ENCODE results near the gene TKFC.
"Not testable (repeated sequence)": the region's sequence is repeated elsewhere in the genome, so short reads cannot be mapped to it uniquely, and the experiment has no call there.

TKFC gene

GRCh38 chr11:61378713-61379313, 45.8 kb downstream of the TKFC start:
- no peak for DNase-seq (ENCODE audit: low spot score)
- in situ Hi-C loops (cut with MboI; ENCODE audit: low sequenced_read_pairs, unreplicated experiment) = no loop called here
- TF ChIP-seq CTCF (IDR thresholded peaks at IDR 0.05; ENCODE audit: borderline replicate concordance, control extremely low read depth, extremely low read depth, insufficient read depth, missing control alignments) = no peak

GRCh38 chr11:61380884-61381283, 47.9 kb downstream of the TKFC start:
- no peak for TF ChIP-seq CTCF (IDR thresholded peaks at IDR 0.05; ENCODE audit: borderline replicate concordance, control extremely low read depth, extremely low read depth, insufficient read depth, missing control alignments)
- in situ Hi-C loops (cut with MboI; ENCODE audit: low sequenced_read_pairs, unreplicated experiment) = no loop called here
- no peak for DNase-seq (ENCODE audit: low spot score)

DNA sequence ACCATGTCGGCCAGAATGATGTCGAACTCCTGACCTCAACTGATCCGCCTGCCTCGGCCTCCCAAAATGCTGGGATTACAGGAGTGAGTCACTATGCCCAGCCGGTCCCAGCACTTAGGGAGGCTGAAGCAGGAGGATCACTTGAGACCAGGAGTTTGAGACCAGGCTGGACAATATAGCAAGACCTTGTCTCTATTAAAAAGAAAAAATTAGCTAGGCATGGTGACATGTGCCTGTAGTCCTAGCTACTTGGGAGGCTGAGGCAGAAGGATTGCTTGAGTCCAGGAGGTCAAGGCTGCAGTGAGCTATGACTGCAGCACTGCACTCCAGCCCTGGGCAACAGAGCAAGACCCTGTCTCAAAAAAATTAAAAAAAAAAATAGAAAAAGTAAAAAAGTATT, 50.8 kb downstream of the TKFC start:
- not testable (repeated sequence) for DNase-seq (ENCODE audit: low spot score)

GRCh38 chr11:61384271-61385242, 51.5 kb downstream of the TKFC start:
- TF ChIP-seq CTCF (IDR thresholded peaks at IDR 0.05; ENCODE audit: borderline replicate concordance, control extremely low read depth, extremely low read depth, insufficient read depth, missing control alignments) = peak; percentile 15
- DNase-seq (ENCODE audit: low spot score) = no peak
- in situ Hi-C loops (cut with MboI; ENCODE audit: low sequenced_read_pairs, unreplicated experiment) = loop anchor here (5.0 kb wide), 1 partner anchor 47 kb away; no protein-coding TSS in a partner anchor

More for the DNA sequence above, 50.8 kb downstream of the TKFC start:
- in situ Hi-C loops (cut with MboI; ENCODE audit: low sequenced_read_pairs, unreplicated experiment) = not testable (repeated sequence)

GRCh38 chr11:61390161-61390560, 57.1 kb downstream of the TKFC start:
- no peak for TF ChIP-seq CTCF (IDR thresholded peaks at IDR 0.05; ENCODE audit: borderline replicate concordance, control extremely low read depth, extremely low read depth, insufficient read depth, missing control alignments)
- in situ Hi-C loops (cut with MboI; ENCODE audit: low sequenced_read_pairs, unreplicated experiment) = no loop called here
- no peak for DNase-seq (ENCODE audit: low spot score)

DNA sequence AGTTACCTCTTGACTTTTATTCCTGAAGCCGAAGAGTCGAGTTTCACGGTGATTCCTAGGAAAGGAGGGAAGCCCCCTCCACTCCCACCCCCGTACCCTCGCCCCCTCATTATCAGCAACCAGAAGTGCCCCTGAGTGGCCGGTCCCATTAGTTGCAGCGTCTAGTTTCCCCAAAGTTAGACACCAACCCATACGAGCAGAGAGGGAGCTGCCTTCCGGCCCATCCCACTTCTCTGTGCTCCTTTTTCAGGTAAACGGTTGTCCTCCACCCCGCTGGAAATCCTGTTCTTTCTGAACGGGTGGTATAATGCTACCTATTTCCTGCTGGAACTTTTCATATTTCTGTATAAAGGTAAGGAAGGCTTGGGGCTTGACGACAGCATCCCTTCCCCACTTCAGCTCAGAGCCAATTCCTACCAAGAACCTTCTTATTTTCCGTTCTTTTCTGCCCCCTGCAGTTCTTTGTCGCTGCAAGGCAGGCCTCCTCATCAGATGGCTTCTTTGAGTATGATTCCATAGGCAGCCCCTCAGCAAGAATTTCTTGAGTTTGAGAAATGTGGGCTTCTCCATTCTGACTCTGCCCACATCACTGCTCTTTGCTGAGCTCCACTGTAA, 60.1 kb downstream of the TKFC start:
- peak; percentile 46 for DNase-seq (ENCODE audit: low spot score)
- in situ Hi-C loops (cut with MboI; ENCODE audit: low sequenced_read_pairs, unreplicated experiment) = no loop called here
- TF ChIP-seq CTCF (IDR thresholded peaks at IDR 0.05; ENCODE audit: borderline replicate concordance, control extremely low read depth, extremely low read depth, insufficient read depth, missing control alignments) = peak; percentile 33
